Activated CD8-positive, alpha-beta T cell treated with anti-CD3 and anti-CD28 coated beads, Interleukin-2, amount 10 ng/mL, durations not matched to agents 7 days and 5 days (primary cell): ENCODE data around the gene RNF121. TPM values are rescaled to one million over a fixed set of nuclear protein-coding genes. Genes with fewer than 3 reads are reported as not detected.

Source experiments
- ATAC-seq: fragments of 150-1000 bp; cut with Tn5 transposase; one replicate; pipeline ENCODE4 v1.10.0; 2021; ENCODE audit warnings: moderate library complexity
- CTCF ChIA-PET: fragments of 350-600 bp; sonication (Branson Sonifier 250); formaldehyde crosslinking; loops from one replicate; lab custom pipeline; 2021; ENCODE audit warnings: antibody characterized with exemption; lab: Charles Lee
- POLR2A ChIA-PET: fragments of 350-600 bp; sonication (Branson Sonifier 250); formaldehyde crosslinking; loops from one replicate; lab custom pipeline; 2021; ENCODE audit warnings: antibody characterized with exemption; lab: Charles Lee
- DNase-seq: peaks from one replicate; pipeline ENCODE4 v3.0.0-alpha.2; 2020
- H3K27ac Mint-ChIP-seq: one replicate; pipeline ENCODE4 v1.8.0; 2021; ENCODE audit warnings: mild to moderate bottlenecking, mixed read lengths
- H3K27me3 Mint-ChIP-seq: one replicate; pipeline ENCODE4 v1.8.0; 2021; ENCODE audit warnings: low read depth, mixed read lengths
- H3K36me3 Mint-ChIP-seq: one replicate; pipeline ENCODE4 v1.8.0; 2021; ENCODE audit warnings: low read depth, mixed read lengths
- H3K4me1 Mint-ChIP-seq: one replicate; pipeline ENCODE4 v1.8.0; 2021; ENCODE audit warnings: low read depth, mixed read lengths
- H3K4me3 Mint-ChIP-seq: one replicate; pipeline ENCODE4 v1.8.0; 2021; ENCODE audit warnings: mild to moderate bottlenecking, mixed read lengths
- H3K9me3 Mint-ChIP-seq: one replicate; pipeline ENCODE4 v1.8.0; 2022; ENCODE audit warnings: mixed read lengths; ENCODE audit not compliant: insufficient read depth
- total RNA-seq, 2 experiments: library from RNA; stranded (reverse); gene quantifications; one replicate each; pipeline ENCODE4 v1.2.3, GENCODE V29; 2021

RNF121 gene
- total RNA-seq, 2 experiments from 2014 or later: 24.8 to 29.9 TPM

GRCh38 chr11:72000202-72000867 lies 71.5 kb downstream of the RNF121 start:
- H3K36me3 Mint-ChIP-seq: peaks cover 48% of the 10 kb centered on the region
- ChIA-PET POLR2A (interaction anchor here (0.7 to 1.7 kb wide), 3 partner anchors 8 to 112 kb away, joined by 3 to 7 read pairs (median 4); partner anchors contain the start of gene ANAPC15), CTCF (interaction anchor here (0.9 to 2.4 kb wide), 5 partner anchors 22 to 431 kb away, joined by 3 to 9 read pairs (median 6); no protein-coding TSS in a partner anchor)
- peaks cover 22% of the 10 kb centered on the region for H3K4me1 Mint-ChIP-seq
- no peaks in the 10 kb centered on the region for H3K27me3 Mint-ChIP-seq
- H3K4me3 Mint-ChIP-seq: no peak overlapping the region
- no peak for DNase-seq
- H3K9me3 Mint-ChIP-seq: no peaks in the 10 kb centered on the region
- H3K27ac Mint-ChIP-seq: peak overlapping the region; percentile 51
- no peak for ATAC-seq

- Mint-ChIP-seq H3K27me3 (no peaks in the 10 kb centered on the region), H3K4me1 (peaks cover 22% of the 10 kb centered on the region), H3K27ac (no peak overlapping the region), H3K36me3 (peaks cover 54% of the 10 kb centered on the region), H3K4me3 (no peak overlapping the region), H3K9me3 (no peaks in the 10 kb centered on the region)
- DNase-seq: no peak
- no peak for ATAC-seq
- ChIA-PET CTCF (interaction anchor here (1.2 to 2.4 kb wide), 3 partner anchors 21 to 89 kb away, joined by 3 to 9 read pairs (median 5); no protein-coding TSS in a partner anchor), POLR2A (interaction anchor here (1.7 kb wide), 1 partner anchor 15 kb away, joined by 5 read pairs; no protein-coding TSS in a partner anchor)
Observed at GRCh38 chr11:72001285-72001684, 72.4 kb downstream of the RNF121 start.

- CTCF ChIA-PET: interaction anchor here (1.2 to 2.4 kb wide), 2 partner anchors 25 to 89 kb away, joined by 3 to 9 read pairs; no protein-coding TSS in a partner anchor
- ATAC-seq: no peak
Observed at GRCh38 chr11:72001834-72002591, 73.2 kb downstream of the RNF121 start.

GRCh38 chr11:72002841-72003775 lies 74.3 kb downstream of the RNF121 start:
- Mint-ChIP-seq H3K9me3 (no peaks in the 10 kb centered on the region), H3K36me3 (peaks cover 66% of the 10 kb centered on the region), H3K4me3 (no peak overlapping the region), H3K27ac (peak overlapping the region; percentile 32), H3K27me3 (no peaks in the 10 kb centered on the region), H3K4me1 (peaks cover 20% of the 10 kb centered on the region)
- ChIA-PET CTCF (no interaction called here), POLR2A (interaction anchor here (0.6 to 1.7 kb wide), 4 partner anchors 11 to 49 kb away, joined by 3 to 5 read pairs (median 4); no protein-coding TSS in a partner anchor)
- DNase-seq: no peak
- ATAC-seq: no peak

More at GRCh38 chr11:72001834-72002591, 73.2 kb downstream of the RNF121 start:
- Mint-ChIP-seq H3K27ac (peak overlapping the region; percentile 0), H3K4me1 (peaks cover 22% of the 10 kb centered on the region), H3K9me3 (no peaks in the 10 kb centered on the region), H3K27me3 (no peaks in the 10 kb centered on the region), H3K4me3 (no peak overlapping the region), H3K36me3 (peaks cover 57% of the 10 kb centered on the region)
- POLR2A ChIA-PET: interaction anchor here (1.7 kb wide), 1 partner anchor 16 kb away, joined by 5 read pairs; no protein-coding TSS in a partner anchor
- no peak for DNase-seq

DNA sequence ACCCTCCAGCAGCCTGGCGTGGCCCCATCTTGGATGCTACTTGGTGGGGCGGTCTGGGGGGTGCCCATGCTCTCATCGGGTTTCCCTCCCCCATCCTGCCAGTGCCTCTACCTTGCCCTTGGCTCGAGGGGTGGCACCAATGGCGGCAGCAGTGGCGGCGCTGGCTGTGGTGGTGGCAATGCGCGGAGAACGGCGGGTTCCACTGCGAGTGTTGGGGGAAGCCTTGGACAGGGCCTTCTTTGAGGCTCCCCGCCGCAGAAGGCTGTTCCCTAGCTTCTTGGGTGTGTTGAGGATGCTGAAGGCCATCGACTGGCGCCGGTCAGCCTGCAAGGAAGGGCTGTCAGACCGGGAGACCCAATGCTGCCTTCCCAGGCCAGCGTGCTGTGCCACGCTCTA lies 74.9 kb downstream of the RNF121 start:
- Mint-ChIP-seq H3K27ac (no peak overlapping the region), H3K4me1 (peaks cover 13% of the 10 kb centered on the region), H3K36me3 (peaks cover 68% of the 10 kb centered on the region), H3K4me3 (no peak overlapping the region), H3K27me3 (no peaks in the 10 kb centered on the region), H3K9me3 (no peaks in the 10 kb centered on the region)
- ATAC-seq (no peak), DNase-seq (no peak)
- CTCF ChIA-PET: no interaction called here
- POLR2A ChIA-PET: interaction anchor here (0.6 to 1.6 kb wide), 3 partner anchors 10 to 50 kb away, joined by 3 to 5 read pairs (median 4); no protein-coding TSS in a partner anchor

GRCh38 chr11:72004515-72005346 lies 75.9 kb downstream of the RNF121 start:
- DNase-seq: no peak
- CTCF ChIA-PET: interaction anchor here (1.2 kb wide), 1 partner anchor 11 kb away, joined by 3 read pairs; no protein-coding TSS in a partner anchor
- H3K4me3 Mint-ChIP-seq: no peak overlapping the region
- H3K27ac Mint-ChIP-seq: no peak overlapping the region
- POLR2A ChIA-PET: interaction anchor here (1.1 to 1.6 kb wide), 2 partner anchors 9 to 11 kb away, joined by 4 to 5 read pairs; no protein-coding TSS in a partner anchor
- H3K9me3 Mint-ChIP-seq: no peaks in the 10 kb centered on the region
- no peaks in the 10 kb centered on the region for H3K27me3 Mint-ChIP-seq
- peaks cover 4% of the 10 kb centered on the region for H3K4me1 Mint-ChIP-seq
- no peak for ATAC-seq
- peaks cover 68% of the 10 kb centered on the region for H3K36me3 Mint-ChIP-seq

DNA sequence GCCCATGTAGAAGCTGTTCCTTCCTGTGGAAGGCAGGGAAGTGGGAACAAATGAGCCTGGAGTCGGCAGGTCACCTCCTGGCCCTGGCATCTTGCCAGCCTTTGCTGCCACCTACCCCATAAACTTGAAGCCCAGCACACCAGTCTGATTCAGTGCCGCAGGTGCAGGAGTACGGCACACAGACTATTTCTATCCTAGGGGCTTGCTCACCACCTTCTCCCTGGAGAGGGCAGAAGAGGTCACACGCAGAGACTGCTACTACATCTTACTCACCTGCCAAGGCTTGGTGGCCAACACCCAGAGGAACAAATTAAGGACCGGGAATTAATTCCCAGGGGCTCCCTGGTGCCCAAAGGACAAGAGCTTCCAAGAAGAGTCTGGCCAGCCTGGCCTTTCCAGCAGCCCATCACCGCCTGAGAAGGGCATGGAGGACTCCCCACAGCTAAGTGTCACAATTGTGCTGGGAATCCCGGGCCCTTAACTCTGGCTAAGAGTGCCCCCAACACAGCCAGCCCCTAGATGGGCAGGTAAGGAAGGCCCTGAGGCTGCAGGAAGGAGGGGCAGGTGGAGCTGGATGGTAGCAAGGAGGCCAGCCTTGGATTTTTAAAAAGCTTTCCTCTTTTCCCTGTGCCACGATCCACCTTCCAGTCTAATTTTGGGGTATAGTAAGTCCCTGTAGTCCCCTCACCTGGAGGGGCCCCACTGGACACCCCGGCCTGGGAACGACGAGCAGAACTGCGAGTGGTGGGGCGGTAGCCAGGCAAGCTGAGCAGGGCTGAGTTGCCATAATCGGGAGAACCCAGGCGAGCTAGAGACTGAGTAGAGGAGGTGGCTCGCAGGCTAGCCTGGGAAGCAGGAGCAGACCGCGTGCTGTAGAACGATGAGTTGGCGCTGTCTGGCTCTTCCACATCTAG lies 76.8 kb downstream of the RNF121 start:
- CTCF ChIA-PET: interaction anchor here (1.2 kb wide), 1 partner anchor 10 kb away, joined by 3 read pairs; no protein-coding TSS in a partner anchor
- Mint-ChIP-seq H3K4me1 (no peaks in the 10 kb centered on the region), H3K27ac (peak overlapping the region; percentile 28), H3K4me3 (no peak overlapping the region), H3K9me3 (no peaks in the 10 kb centered on the region), H3K36me3 (peaks cover 71% of the 10 kb centered on the region), H3K27me3 (no peaks in the 10 kb centered on the region)
- ATAC-seq (no peak), DNase-seq (no peak)
- POLR2A ChIA-PET: no interaction called here

DNA sequence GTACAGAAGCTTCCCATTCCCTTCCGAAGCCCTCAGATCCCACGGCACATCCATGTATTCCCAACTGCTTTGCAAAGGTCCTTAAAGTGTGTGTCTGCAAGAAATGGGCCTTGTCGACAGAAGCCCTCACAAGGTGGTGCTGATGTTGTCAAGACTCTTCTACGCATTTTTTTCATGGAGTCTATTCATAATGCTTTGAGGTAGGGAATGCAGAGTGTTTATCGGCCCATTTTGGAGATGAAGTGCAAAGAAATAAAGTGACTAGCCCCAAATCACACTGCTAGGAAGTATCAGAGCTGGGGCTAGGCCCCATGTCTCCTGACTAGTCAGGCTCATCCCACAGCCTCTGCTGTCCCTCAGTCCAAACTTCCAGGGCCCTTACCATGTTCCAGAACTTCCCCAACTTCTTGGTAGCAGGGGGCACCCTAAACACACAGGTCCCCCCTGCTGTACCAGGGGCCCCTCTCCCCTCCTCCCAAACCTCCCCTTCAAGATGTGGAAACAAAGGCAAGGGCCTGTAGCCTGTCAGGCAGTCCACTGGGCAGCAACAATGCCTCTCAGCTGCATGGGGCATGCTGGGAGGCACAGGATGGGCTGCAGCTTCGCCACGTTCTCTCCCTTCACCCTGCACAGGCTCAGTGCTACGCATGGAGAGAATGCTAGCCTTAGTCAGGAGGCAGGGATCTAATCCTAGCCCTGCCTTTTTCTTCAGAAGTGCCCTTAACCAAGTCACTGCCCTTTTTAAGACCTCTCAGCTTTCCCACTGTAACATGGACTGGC lies 77.7 kb downstream of the RNF121 start:
- no peaks in the 10 kb centered on the region for H3K9me3 Mint-ChIP-seq
- ATAC-seq (no peak), DNase-seq (no peak)
- ChIA-PET POLR2A (no interaction called here), CTCF (interaction anchor here (1.2 kb wide), 1 partner anchor 9 kb away, joined by 3 read pairs; no protein-coding TSS in a partner anchor)
- H3K4me1 Mint-ChIP-seq: no peaks in the 10 kb centered on the region
- H3K36me3 Mint-ChIP-seq: peaks cover 74% of the 10 kb centered on the region
- no peaks in the 10 kb centered on the region for H3K27me3 Mint-ChIP-seq
- H3K4me3 Mint-ChIP-seq: no peak overlapping the region
- H3K27ac Mint-ChIP-seq: peak overlapping the region; percentile 28

- DNase-seq: no peak
- no peaks in the 10 kb centered on the region for H3K27me3 Mint-ChIP-seq
- CTCF ChIA-PET: interaction anchor here (1.3 kb wide), 1 partner anchor 78 kb away, joined by 4 read pairs; no protein-coding TSS in a partner anchor
- H3K36me3 Mint-ChIP-seq: peaks cover 71% of the 10 kb centered on the region
- H3K9me3 Mint-ChIP-seq: no peaks in the 10 kb centered on the region
- H3K4me3 Mint-ChIP-seq: no peak overlapping the region
- H3K4me1 Mint-ChIP-seq: no peaks in the 10 kb centered on the region
- POLR2A ChIA-PET: no interaction called here
- H3K27ac Mint-ChIP-seq: no peak overlapping the region
- no peak for ATAC-seq
Observed at GRCh38 chr11:72007089-72007476, 78.2 kb downstream of the RNF121 start.
